Measurements from ENCODE around the gene AGBL1. TPM values are rescaled to one million over a fixed set of nuclear protein-coding genes. Genes with fewer than 3 reads are reported as not detected.
"Not testable (repeated sequence)": the region's sequence is repeated elsewhere in the genome, so short reads cannot be mapped to it uniquely, and the experiment has no call there.

Gene AGBL1
- total and polyA plus RNA-seq, 4 donors = not detected

DNA sequence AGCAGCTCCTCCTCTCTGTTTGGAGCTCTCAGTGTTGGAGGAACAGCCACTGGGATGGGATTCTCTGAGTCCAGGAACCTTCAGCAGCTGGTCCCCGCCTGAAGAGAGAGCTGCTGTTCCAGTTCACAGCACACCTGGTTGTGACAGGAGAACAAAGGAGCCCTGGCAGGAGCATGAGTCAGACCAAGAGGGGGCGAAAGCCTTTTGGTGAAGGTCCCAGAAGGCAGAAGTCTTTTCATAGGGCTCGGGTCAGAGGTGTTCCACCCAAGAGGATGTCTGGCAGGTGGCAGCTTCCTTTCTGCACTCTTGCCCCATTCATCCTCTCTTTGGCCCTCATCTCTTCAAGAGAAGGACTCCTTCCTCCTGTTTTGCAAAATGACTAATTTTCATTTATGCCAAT, 799.2 kb downstream of the AGBL1 start:
- not testable (repeated sequence) for DNase-seq (ENCODE audit: low spot score); H3K36me3 ChIP-seq (ENCODE audit: control insufficient read depth in 4 of 4, insufficient read depth in 3 of 4, low read depth in 1 of 4, low read length in 3 of 4); H3K4me3 ChIP-seq (ENCODE audit: low read depth in 1 of 3, low read length in 3 of 3); H3K9me3 ChIP-seq (ENCODE audit: control insufficient read depth in 4 of 4, low read length in 3 of 4); H3K27ac ChIP-seq (ENCODE audit: low read depth in 1 of 2, low read length in 2 of 2); H3K9ac ChIP-seq (ENCODE audit: low read depth in 1 of 2, low read length in 2 of 2); H3K27me3 ChIP-seq (ENCODE audit: control insufficient read depth in 4 of 4, insufficient read depth in 4 of 4, low read length in 3 of 4); H3K4me1 ChIP-seq (ENCODE audit: control insufficient read depth in 4 of 4, insufficient read depth in 4 of 4, low read length in 3 of 4)
- WGBS = 66% methylated on average over 3 of the region's 3 CpGs

DNA sequence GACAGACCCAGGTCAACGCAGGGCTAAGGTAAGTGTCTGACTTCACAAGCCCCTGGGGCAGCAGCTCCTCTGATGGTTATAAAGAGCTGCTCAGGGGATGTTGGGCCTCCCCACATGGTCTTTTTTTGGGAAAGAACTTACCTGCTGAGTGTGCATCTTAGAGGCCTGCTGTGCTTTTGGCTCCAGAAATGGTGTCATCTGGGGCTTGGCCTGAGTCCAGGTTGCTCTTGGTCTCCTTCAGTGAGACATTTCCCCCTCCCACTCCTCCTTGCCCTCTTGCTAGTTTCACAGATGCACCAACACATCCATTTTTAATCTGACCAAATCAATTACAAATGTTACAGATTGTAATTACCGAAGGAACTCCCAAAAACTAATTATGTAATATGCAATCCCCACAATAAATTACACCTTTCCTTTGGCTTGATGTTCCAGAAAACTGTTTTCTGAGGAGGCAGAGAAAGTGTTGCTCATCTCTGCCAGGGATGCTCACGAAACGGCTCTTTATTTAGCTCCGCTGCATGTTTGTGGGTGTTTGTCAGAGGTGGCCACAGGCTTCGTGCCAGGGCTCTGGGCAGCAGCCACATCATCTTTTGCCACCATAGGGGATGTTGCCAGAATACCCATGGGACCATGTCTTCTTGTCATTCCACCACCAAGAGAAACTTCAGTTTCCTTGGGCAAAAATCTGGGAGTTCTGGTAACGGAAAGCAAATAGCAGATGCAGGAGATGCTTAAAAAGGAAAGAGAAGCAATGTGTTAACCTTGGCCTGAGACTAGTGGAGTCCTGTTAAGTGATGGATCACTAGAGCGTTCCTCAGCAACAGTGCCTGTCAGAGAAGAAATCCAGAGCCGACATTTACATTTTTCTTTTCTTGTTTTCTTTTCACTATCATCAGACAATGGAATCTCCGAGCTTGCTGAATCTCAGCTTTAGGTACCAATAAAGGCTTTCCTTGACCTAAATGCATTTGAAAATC, 799.9 kb downstream of the AGBL1 start:
- Histone ChIP-seq H3K27me3 (ENCODE audit: control insufficient read depth in 4 of 4, insufficient read depth in 4 of 4, low read length in 3 of 4) (peaks cover 0 to 2% (median 0%) of the 10 kb centered on the region in 4 donors), H3K4me1 (ENCODE audit: control insufficient read depth in 4 of 4, insufficient read depth in 4 of 4, low read length in 3 of 4) (no peaks in the 10 kb centered on the region), H3K36me3 (ENCODE audit: control insufficient read depth in 4 of 4, insufficient read depth in 3 of 4, low read depth in 1 of 4, low read length in 3 of 4) (no peaks in the 10 kb centered on the region), H3K4me3 (ENCODE audit: low read depth in 1 of 3, low read length in 3 of 3) (no peak overlapping the region), H3K27ac (ENCODE audit: low read depth in 1 of 2, low read length in 2 of 2) (no peak overlapping the region), H3K9ac (ENCODE audit: low read depth in 1 of 2, low read length in 2 of 2) (no peak overlapping the region), H3K9me3 (ENCODE audit: control insufficient read depth in 4 of 4, low read length in 3 of 4) (peaks cover 0 to 2% (median 0%) of the 10 kb centered on the region in 4 donors)
- TF ChIP-seq, protein P1, sequence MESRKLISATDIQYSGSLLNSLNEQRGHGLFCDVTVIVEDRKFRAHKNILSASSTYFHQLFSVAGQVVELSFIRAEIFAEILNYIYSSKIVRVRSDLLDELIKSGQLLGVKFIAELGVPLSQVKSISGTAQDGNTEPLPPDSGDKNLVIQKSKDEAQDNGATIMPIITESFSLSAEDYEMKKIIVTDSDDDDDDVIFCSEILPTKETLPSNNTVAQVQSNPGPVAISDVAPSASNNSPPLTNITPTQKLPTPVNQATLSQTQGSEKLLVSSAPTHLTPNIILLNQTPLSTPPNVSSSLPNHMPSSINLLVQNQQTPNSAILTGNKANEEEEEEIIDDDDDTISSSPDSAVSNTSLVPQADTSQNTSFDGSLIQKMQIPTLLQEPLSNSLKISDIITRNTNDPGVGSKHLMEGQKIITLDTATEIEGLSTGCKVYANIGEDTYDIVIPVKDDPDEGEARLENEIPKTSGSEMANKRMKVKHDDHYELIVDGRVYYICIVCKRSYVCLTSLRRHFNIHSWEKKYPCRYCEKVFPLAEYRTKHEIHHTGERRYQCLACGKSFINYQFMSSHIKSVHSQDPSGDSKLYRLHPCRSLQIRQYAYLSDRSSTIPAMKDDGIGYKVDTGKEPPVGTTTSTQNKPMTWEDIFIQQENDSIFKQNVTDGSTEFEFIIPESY (IDR thresholded peaks at IDR 0.05) = no peak
- TF ChIP-seq, protein P2, sequence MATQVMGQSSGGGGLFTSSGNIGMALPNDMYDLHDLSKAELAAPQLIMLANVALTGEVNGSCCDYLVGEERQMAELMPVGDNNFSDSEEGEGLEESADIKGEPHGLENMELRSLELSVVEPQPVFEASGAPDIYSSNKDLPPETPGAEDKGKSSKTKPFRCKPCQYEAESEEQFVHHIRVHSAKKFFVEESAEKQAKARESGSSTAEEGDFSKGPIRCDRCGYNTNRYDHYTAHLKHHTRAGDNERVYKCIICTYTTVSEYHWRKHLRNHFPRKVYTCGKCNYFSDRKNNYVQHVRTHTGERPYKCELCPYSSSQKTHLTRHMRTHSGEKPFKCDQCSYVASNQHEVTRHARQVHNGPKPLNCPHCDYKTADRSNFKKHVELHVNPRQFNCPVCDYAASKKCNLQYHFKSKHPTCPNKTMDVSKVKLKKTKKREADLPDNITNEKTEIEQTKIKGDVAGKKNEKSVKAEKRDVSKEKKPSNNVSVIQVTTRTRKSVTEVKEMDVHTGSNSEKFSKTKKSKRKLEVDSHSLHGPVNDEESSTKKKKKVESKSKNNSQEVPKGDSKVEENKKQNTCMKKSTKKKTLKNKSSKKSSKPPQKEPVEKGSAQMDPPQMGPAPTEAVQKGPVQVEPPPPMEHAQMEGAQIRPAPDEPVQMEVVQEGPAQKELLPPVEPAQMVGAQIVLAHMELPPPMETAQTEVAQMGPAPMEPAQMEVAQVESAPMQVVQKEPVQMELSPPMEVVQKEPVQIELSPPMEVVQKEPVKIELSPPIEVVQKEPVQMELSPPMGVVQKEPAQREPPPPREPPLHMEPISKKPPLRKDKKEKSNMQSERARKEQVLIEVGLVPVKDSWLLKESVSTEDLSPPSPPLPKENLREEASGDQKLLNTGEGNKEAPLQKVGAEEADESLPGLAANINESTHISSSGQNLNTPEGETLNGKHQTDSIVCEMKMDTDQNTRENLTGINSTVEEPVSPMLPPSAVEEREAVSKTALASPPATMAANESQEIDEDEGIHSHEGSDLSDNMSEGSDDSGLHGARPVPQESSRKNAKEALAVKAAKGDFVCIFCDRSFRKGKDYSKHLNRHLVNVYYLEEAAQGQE (IDR thresholded peaks at IDR 0.05) = no peak
- TF ChIP-seq RAD21 (IDR thresholded peaks at IDR 0.05) (no peak), RXRA (IDR thresholded peaks at IDR 0.05) (no peak), YY1 (IDR thresholded peaks at IDR 0.05) (no peak), SP1 (IDR thresholded peaks at IDR 0.05) (no peak), GABPA (IDR thresholded peaks at IDR 0.05 in 1 of 2, conservative IDR thresholded peaks at IDR 0.05 in 1 of 2) (no peak), TAF1 (conservative IDR thresholded peaks at IDR 0.05) (no peak), EGR1 (IDR thresholded peaks at IDR 0.05; ENCODE audit: low read depth in 2 of 2) (no peak), JUND (IDR thresholded peaks at IDR 0.05) (no peak), HNF4A (conservative IDR thresholded peaks at IDR 0.05) (no peak), FOXA2 (IDR thresholded peaks at IDR 0.05) (no peak), NR2F2 (IDR thresholded peaks at IDR 0.05) (no peak), HNF4G (IDR thresholded peaks at IDR 0.05) (no peak), FOXA1 (IDR thresholded peaks at IDR 0.05) (no peak)
- TF ChIP-seq, protein P3, sequence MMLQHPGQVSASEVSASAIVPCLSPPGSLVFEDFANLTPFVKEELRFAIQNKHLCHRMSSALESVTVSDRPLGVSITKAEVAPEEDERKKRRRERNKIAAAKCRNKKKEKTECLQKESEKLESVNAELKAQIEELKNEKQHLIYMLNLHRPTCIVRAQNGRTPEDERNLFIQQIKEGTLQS (IDR thresholded peaks at IDR 0.05) = no peak
- TF ChIP-seq, protein P4, sequence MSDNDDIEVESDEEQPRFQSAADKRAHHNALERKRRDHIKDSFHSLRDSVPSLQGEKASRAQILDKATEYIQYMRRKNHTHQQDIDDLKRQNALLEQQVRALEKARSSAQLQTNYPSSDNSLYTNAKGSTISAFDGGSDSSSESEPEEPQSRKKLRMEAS (IDR thresholded peaks at IDR 0.05) = no peak
- TF ChIP-seq, protein P5, sequence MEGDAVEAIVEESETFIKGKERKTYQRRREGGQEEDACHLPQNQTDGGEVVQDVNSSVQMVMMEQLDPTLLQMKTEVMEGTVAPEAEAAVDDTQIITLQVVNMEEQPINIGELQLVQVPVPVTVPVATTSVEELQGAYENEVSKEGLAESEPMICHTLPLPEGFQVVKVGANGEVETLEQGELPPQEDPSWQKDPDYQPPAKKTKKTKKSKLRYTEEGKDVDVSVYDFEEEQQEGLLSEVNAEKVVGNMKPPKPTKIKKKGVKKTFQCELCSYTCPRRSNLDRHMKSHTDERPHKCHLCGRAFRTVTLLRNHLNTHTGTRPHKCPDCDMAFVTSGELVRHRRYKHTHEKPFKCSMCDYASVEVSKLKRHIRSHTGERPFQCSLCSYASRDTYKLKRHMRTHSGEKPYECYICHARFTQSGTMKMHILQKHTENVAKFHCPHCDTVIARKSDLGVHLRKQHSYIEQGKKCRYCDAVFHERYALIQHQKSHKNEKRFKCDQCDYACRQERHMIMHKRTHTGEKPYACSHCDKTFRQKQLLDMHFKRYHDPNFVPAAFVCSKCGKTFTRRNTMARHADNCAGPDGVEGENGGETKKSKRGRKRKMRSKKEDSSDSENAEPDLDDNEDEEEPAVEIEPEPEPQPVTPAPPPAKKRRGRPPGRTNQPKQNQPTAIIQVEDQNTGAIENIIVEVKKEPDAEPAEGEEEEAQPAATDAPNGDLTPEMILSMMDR (IDR thresholded peaks at IDR 0.05; ENCODE audit: low read depth, low read length, missing input control) = no peak
- WGBS = 74% methylated on average over 10 of the region's 10 CpGs
- DNase-seq (ENCODE audit: low spot score) = no peak
